ENCODE measurements around the gene CEACAM18.

GRCh38 chr19:51434456-51434855, 43.9 kb upstream of the CEACAM18 start:
- no peak for TF ChIP-seq CTCF (IDR thresholded peaks at IDR 0.05)
- TF ChIP-seq EZH2 (IDR thresholded peaks at IDR 0.05; ENCODE audit: borderline replicate concordance, insufficient read depth, low read depth, low read length, poor library complexity, severe bottlenecking): no peak

Measured in B cell (primary cell).